ENCODE measurements around the gene CFAP20DC.
"Not testable (repeated sequence)": the region's sequence is repeated elsewhere in the genome, so short reads cannot be mapped to it uniquely, and the experiment has no call there.

Gene CFAP20DC

DNA sequence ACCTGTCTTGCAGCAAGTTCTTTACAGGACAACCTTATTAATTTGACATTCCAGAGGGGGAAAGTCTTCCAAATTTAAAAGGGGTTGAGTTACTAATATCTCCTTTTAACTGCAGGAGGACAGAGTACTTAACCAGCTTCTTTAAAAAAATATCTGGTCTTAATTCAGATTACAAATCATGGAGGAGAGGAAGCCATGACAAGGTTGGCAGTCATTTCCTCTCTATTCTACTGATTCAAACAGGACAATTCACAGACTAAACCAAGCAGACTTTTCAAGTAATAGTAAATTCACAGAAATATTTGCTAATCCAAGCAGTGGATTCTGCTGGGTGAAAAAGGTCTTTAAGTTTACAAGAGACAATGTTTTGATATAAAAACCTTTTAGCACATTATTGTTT lies 185.3 kb downstream of the CFAP20DC start:
- DNase-seq = no peak

DNA sequence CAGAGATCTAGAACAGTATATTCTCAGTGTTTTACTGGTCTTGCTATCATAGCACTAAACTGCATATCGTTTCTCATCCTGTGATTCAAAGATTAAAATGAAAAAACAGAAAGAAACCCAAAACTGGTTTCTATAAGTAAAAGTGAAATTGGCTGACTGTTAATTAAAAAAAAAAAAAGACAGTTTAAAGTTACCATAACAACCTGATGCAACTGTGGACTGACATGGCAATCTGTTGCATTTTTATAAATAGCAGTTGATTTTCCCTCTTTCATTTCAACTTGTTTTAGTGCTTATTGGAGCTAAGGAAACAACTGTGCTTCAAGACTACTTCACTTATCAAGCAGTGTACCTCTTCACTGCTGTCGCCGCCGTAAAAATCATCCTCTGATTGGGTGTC lies 186.6 kb downstream of the CFAP20DC start:
- no peak for DNase-seq

DNA sequence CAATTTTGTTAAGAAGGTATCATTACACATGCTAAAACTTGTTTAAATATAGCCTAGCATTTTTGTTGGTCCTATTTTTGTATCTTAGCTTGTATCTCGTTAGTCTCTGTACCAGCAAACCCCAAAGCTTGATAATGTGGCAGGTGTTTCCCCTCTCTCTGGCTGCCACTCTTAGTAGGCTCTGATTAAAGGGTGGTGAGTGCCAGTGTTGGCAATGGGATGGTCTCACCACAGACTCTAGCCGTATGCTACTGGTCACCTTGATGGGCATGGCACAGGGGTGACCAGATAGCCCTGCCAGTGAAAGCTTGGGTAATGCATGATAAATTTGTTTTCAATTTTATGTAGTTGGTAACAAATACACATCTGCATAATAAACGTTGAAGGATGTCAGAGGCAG lies 188.3 kb downstream of the CFAP20DC start:
- no peak for DNase-seq

DNA sequence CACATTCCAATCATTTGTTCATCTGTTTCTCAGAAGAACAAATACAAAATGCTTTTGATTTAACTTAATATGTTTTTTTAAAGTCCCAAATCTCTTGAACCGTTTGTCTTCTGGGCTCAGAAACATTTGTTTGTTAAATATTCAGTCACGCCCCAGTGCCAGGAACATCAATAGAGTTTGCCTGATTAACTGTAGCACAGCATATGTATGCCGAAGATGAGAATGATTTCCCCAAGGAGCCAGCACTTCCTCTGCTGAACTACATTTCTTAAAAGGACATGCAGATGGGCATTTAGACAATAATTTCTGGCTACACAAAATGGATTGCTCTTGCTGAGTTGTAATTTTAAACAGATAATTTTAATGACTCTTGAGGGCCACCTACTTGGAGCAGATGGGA lies 191.7 kb downstream of the CFAP20DC start:
- DNase-seq = no peak

DNA sequence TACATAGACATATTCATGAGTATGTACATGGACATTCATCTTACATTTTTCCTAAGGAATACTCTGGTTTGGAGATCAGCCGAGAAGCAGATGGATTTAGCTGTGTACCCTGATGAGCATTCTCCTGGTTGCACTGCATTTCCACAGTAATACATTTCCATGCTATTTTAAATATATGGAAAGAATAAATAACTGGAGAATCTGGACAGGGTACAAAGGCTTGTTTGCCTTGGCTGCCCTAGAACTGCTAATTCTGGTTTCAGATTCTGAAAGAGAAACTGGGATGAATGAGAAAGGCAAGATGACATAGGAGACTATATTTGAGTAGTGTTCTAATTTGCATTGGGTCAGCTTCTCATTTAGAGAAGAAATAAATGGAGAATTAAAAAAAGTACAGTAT lies 192.4 kb downstream of the CFAP20DC start:
- DNase-seq = no peak

DNA sequence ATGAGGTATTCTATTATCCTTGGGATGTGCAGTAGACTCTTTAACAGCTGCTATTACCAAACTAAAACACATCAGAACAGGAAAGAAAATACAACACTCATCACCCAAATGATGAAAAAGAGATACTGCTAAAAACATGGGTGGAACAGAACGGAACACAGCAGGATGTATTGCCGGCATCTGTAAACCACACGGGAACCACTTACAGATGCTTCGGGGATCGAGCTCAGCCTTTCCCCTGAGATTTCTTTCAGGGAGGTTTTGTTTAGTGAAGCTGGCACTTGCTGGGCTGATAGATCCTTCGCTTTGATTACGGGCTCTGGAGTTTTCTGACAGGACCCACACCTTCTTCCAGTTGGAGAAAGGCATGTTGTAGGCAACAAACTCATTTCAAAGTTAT lies 201.0 kb downstream of the CFAP20DC start:
- DNase-seq = no peak

DNA sequence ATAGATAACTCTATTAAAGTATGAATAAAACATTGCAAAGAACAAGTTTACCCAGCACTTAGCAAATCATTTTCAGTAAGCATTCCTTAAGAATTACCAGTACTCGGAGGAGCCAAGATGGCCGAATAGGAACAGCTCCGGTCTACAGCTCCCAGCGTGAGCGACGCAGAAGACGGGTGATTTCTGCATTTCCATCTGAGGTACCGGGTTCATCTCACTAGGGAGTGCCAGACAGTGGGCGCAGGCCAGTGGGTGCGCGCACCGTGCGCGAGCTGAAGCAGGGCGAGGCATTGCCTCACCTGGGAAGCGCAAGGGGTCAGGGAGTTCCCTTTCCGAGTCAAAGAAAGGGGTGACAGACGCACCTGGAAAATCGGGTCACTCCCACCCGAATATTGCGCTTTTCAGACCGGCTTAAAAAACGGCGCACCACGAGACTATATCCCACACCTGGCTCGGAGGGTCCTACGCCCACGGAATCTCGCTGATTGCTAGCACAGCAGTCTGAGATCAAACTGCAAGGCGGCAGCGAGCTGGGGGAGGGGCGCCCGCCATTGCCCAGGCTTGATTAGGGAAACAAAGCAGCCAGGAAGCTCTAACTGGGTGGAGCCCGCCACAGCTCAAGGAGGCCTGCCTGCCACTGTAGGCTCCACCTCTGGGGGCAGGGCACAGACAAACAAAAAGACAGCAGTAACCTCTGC lies 207.6 kb downstream of the CFAP20DC start:
- DNase-seq = not testable (repeated sequence)

DNA sequence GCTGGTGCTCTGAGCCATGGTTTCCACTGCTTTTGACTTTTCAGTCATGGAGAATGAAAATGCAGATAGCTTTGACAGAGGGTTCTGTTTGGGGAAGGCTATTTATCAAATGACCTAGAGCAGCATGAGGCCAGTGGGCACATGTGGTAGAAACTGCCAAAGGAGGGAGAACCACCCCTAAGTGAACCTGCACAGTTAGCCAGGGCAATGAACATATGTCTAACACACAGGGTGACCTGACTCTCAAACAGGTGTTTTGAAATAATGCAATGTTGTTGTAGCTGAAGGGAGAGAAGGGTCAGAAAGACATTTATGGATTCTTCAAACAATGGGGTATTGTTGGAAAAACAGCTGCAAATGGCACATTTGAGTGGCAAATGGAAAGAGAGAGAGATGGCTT lies 208.9 kb downstream of the CFAP20DC start:
- no peak for DNase-seq

DNA sequence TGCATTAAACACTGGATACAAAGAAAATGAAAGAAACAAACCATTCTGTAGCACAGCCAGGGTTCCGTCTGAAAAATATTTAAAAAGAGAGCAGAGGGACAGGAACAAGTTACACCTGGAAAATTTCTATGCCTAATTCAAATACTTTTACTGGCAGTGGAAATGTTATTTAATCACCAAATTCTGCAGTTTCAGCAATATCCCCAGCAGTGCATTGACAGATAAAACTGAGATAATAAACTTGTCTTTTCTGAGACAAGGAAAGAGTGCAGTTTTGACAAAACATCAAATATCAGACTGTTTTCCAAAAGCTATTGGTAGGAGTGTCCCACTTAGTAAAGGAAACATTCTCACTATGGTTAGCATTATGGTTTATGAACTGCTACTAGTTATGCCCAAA lies 209.9 kb downstream of the CFAP20DC start:
- DNase-seq = no peak

DNA sequence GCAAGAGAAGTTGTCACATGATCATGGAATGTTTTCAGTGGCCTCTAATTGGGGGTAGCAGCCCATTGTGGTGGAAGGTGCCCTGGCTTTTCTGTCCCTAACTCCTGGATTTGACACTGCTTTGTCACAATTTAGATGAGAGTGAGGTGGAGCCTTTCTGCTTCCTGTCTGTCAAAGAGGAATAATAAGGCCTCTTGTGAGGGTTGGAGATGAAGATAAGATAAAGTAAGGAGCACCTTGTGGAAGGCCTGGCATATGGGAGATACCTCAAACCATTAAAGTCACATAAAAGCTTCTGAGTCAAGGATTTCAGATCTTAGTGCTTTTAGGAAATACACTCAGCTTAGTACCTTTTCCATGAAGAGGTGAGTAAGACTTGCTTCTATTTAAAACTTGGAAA lies 210.6 kb downstream of the CFAP20DC start:
- DNase-seq = no peak

DNA sequence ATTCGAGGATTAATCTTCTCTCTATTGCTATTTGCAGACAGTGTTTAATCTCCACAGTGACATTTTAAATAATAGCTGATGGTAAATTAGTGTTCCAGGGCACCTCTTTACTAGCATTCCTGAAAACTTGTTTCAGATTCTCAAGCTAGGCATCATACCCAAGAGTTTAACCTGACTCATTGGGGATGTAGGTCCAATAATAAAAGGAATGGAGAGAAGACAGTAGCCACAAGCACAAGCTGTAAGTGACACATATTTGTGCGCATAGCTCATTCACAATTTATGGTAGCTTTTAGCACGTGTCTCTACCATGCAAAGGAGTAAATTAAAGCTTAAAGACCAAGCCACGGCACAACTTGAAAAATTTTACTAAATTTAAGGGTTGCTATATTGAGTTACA lies 212.0 kb downstream of the CFAP20DC start:
- no peak for DNase-seq

DNA sequence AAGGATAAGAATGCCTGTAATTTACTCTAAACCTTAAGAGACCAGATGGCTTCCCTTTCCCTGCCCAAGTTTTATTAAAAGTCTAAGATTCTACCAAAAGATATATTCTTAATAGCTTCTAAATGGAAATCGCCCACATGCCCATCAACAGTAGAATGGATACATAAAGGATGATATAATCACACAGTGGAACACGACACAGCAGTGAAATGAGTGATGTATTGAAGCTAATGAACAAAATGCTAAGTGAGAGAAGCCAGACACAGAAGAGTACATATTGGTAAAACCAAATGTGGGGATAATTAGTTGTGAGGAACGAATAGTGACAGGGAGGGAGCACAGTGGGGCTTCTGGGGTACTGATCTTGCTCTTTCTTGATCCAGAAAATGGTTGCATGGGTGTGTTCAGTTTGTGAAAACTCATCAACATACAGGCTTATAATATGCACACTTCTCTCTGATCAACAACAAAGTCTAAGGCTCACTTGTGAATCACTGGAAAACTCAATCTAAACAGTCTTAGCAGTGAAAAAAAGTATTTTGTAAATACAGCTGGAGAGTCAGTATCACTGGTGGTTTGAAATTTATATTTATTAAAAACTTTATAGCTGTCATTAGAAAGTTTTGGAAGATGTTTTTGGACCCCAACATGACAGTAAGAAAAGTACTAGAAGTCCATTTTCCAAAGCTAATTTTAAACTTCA lies 212.5 kb downstream of the CFAP20DC start:
- no peak for DNase-seq

DNA sequence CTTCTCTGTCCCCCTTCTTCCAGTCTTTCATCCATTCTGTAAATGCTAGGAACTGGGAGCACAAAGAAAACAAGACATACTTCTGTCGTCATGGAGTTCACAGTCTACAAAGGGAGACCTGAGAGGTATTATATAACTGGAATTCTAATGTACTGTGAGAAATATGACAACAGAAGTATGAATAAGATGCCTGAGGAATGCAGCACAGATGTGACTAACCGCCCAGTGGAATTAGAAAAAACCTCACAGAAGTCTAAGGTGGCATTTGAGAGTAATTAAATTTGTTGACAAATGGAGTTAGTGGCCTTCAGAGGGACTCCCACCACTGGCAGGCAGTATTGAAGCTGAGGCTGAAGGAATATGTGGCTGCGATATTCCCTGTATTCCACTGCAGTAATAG lies 214.7 kb downstream of the CFAP20DC start:
- no peak for DNase-seq

DNA sequence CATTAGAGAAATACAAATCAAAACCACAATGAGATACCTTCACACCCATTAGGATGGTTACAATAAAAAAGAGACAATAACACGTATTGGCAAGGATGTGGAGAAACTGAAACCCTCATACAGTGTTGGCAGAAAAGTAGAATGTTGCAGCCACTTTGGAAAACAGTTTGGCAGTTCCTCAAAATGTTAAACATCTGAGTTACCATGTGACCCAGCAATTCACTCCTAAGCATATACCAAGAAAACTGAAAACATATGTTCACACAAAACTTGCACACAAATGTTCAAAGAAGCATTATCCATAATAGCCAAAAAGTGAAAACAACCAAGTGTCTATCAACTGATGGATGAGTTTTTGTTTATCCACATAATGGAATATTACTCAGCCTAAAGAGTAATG lies 216.3 kb downstream of the CFAP20DC start:
- DNase-seq = no peak

DNA sequence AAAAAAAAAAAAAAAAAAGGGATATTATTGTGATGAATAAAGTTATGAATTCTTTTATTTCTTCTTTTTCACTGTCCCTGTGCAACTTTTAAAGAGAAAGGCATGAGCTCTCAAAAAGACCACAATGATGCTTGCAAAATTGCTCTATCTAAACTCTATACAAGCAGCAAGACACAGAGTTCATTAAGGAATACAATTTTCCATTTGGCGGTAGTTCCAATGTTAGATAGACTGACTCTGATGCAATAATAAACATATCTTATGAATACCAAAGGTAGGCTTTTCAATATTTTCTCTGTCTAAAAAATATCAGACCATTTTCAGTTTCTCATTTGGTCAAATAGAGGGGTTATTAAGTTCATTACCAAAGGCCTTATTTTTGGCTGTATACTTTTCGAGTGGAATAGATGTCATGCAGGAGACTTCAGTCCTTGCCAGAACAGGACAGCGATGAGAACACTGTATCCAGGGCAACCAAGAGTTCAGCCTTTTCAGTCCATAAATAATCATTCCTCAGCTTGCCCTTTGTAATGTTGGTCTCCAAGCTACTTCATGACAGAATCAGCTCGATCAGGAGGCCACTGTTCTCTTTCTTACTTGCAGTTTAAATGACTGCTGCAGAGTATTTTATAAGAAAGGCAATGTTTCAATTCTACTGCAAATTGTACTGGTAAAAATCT lies 220.4 kb downstream of the CFAP20DC start:
- DNase-seq = no peak

DNA sequence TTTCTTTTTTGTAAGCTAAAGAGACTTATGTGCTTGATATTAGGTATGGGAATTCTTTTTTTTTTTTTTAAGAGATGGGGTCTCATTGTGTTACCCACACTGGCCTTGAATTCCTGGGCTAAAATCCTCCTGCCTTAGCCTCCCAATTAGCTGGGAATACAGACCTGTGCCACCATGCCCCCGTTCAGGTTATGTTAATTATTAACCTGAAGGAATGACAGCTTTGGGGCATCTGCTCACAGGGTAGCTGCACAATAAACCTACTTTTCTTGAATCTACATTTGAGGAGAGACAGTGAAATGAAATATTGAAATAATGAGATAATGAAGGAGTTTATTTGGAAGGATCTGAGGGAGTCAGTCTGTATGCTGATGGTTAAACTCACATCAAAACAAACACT lies 225.0 kb downstream of the CFAP20DC start:
- no peak for DNase-seq

DNA sequence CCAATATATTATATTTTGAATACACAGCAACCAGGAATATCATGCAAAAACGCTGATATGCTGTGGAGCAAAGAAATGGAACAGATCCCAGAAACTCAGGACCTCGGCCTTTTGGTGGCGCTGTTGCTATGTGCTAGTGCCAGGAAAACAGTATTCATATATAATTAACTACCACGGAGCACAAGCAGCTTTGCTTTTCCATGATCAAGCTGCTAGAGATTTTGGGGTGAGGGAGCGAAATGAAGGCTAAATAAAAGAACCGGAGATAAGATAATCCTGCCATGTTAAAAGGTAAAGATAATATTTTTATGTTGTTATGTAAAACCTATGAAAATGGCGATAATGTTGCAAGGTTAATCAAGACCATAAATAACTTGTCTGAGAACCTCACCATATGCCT lies 225.5 kb downstream of the CFAP20DC start:
- DNase-seq = peak; percentile 40

DNA sequence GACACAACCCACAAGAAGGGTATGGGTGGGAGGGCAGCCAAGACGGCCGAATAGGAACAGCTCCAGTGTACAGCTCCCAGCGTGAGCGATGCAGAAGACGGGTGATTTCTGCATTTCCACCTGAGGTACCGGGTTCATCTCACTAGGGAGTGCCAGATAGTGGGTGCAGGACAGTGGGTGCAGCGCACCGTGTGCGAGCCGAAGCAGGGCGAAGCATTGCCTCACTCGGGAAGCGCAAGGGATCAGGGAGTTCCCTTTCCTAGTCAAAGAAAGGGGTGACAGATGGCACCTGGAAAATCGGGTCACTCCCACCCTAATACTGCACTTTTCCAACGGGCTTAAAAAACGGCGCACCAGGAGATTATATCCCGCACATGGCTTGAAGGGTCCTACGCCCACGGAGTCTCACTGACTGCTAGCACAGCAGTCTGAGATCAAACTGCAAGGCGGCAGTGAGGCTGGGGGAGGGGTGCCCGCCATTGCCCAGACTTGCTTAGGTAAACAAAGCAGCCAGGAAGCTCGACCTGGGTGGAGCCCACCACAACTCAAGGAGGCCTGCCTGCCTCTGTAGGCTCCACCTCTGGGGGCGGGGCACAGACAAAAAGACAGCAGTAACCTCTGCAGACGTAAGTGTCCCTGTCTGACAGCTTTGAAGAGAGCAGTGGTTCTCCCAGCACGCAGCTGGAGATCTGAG lies 243.1 kb downstream of the CFAP20DC start:
- DNase-seq = not testable (repeated sequence)

DNA sequence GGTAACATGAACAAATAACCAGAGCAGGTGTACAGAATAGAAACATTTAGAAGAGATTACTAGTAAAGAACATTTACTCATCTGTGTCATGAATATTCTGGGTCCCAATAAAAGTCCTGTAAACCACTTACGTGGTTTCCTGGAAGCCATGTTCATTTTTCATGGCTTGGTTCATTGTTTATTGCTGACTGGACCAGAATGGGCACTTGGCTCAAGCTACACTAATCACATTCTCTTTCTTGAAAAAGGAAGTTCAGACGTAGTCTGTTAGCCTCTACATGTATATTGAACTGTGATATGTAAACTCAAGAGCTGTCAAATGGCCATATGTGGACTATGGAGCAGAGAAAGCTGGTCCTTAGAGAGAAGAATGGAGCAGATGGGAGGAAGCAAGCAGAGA lies 244.9 kb downstream of the CFAP20DC start:
- DNase-seq = no peak

DNA sequence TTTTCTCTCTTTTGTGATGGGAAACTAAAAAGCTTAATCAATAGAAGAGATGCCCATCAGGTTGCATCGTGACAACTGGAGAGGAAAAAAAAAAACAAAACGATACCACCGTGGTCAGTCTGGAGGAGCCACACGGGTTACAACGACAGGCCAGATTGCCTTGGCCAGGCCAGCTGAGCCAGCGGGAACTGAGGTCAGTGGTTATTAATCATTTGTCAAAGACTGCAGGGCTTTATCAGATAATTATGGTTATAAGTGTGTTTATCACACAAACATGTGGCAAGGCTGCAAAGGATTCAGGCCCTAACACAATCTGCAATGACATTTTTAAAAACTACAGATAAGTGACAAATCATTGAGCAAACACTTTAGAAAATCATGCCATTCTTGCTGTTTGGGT lies 248.3 kb downstream of the CFAP20DC start:
- no peak for DNase-seq

DNA sequence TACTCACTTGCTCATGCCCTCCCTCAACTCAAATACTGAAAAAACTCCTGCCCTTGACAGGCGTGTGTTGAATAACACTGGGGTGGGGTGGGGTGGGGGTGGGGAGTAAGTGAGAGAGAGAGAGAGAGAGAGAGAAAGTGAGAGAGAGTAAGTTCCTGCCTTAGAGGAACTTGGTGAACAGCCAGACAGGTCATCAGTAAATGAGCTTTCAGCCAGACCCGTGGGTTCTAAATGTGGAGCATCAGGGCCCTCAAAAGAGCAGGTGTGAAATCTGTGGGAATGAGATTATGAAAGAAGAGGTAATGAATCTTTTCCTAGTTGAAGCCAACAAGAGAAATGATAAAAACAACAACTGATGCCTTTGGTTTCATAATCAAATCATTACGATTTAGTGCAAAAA lies 248.9 kb downstream of the CFAP20DC start:
- no peak for DNase-seq

DNA sequence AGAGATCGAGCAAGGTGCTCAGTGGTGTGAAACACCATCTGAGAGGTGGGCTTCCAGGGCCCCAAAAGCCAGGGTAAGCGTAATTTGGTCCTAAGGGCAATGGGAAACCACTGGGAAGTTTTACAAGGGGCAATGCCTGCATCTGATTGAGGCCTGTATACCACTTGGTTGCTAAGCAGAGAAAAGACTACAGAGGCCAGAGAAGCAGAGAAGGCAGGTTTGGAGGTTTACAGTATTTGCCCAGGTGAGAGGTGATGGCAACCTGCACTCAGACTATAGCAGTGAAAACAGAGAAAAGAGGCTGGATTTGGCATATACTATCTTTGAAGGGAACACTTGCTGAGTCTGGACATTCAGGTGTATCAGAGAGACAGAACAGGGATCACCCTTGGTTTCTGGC lies 249.8 kb downstream of the CFAP20DC start:
- no peak for DNase-seq

DNA sequence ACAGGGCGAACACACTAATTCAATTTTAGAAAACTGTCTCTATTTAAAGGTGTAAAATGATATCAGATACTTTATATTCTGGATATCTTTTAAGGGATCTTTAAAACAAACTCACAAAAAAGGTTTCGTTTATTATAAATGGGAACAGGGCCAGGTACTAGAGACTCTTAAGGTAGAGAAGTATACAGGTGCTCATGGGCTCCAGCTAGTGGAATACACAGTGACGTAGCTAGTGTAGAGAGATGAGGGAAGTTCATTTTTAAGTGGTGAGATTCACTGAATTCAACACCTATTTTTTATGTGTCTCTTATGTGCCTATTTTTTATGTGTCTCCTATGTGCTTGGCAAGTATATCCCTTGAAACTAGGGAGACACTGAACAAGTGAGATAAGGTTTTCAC lies 250.6 kb downstream of the CFAP20DC start:
- DNase-seq = no peak

DNA sequence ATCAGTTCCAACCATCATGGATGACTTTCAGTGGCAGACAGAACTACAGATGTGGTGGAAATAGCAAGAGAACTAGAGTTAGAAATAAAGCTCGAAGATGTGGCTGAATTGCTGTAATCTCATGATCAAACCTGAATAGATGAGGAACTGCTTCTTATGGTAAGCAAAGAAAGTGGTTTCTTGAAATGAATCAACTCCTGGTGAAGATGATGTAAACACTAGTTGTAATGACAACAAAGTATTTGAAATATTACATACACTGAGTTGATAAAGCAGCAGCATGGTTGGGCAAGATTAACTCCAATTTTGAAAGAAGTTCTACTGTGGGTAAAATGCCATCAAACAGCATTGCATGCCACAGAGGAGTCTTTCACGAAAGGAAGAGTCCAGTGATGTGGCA lies 251.5 kb downstream of the CFAP20DC start:
- peak; percentile 51 for DNase-seq

All from activated CD4-positive, alpha-beta T cell treated with anti-CD3 and anti-CD28 coated beads, Interleukin-2, Interleukin-6, amounts not matched to agents 100 ng/mL and 50 ng/mL, durations not matched to agents 16 hours and 8 hours (primary cell).